Hematopoietic multipotent progenitor cell treated with erythropoietin and hydrocortisone succinate and interleukin-3 and kit ligand, for 8 days (in vitro differentiated cells): ENCODE data around the gene CDH13.

Source experiments
- DNase-seq: peaks from one replicate; pipeline ENCODE4 v3.0.0-alpha.2; 2015

The CDH13 gene

GRCh38 chr16:82965808-82966207, 339.0 kb downstream of the CDH13 start:
- no peak for DNase-seq

GRCh38 chr16:82967424-82967823, 340.7 kb downstream of the CDH13 start:
- no peak for DNase-seq

DNA sequence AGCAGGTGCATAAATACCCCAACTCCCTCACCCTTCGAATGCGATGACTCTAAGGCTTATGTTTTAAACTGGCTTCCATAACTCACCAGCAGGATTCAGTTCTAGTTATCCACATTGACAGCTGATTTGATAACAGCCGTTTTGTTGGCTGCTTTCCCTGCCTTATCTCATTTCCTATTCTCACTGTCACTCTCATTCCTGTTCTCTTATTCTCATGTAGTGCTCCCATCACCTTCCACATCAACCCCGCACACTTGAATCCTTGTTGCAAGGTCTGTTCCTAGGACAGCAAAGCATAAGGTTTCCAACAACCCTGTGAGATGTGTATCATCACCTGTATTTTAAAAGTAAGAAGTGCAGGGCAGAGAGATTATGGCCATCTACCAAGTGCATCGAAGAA, 344.4 kb downstream of the CDH13 start:
- DNase-seq: no peak

DNA sequence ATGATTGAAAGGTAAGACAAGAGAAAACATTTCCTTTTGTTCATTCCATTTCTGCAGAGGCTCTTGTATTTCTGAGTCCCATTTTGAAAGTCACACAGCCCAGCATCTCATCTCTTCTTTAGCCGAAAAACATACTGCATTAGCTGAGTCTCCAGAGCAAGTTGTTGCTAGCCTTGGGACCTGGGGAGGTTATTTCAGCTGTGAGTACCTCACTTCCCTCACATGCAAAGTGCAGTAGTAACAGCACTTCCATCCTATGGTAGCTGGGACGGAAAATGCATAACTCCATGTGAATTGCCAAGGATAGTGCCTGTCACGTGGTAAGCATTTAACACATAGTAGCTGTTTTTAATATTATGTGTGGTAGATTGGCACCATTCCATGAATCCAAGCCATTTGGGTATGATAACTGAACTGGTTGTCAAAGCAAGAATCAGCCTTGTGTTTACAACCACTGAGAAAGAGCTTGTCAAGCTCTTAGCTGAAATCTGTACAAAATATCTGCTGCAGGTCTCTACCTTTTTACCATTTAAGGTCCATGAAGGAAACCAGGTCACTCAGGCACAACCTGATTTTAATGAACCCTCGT, 345.7 kb downstream of the CDH13 start:
- DNase-seq: no peak

DNA sequence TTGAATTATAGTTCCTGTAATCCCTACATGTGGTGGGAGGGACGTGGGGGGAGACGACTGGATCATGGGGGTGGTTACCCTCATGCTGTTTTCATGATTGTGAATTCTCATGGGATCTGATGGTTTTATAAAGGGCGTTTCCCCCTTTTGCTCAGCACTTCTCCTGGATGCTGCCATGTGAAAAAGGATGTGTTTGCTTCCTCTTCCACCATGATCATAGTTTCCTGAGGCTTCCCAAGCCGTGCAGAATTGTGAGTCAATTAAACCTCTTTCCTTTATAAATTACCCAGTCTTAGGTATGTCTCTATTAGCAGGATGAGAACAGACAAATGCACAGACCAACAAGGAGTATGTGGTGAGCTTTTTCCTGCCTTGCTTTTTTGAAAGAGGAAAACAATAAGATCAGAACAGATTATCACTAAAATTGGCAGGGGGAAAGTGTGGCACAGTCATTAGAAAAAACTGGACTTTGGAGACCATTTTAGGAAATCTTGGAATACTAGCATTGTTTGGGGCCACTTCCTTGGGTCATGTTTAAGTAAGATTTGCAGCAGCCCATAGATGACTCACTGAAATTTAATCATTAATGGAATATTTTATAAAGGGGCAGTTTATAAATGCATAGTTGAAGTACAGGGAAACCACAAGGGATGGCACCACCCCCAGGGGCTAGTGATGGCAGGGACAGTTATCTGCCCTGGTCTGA, 352.8 kb downstream of the CDH13 start:
- no peak for DNase-seq

DNA sequence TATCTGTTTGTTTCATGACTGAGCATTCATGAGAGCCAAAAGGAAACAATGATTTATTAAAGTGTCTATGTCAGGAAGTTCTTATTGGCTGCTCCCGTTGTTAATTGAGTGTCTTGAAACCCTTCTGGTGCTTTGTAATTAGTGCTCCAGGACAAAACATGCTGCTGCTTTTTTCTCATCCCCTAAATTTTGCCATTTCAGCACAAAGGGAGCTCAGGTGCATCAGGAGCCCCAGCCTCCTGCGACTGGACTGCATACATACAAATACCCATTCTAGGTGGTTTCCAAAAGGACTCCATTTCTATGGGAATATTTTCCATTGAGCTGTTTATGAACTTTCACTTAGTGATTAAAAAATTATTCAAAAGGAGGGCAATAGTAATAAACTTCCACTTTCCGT, 354.0 kb downstream of the CDH13 start:
- DNase-seq: no peak

DNA sequence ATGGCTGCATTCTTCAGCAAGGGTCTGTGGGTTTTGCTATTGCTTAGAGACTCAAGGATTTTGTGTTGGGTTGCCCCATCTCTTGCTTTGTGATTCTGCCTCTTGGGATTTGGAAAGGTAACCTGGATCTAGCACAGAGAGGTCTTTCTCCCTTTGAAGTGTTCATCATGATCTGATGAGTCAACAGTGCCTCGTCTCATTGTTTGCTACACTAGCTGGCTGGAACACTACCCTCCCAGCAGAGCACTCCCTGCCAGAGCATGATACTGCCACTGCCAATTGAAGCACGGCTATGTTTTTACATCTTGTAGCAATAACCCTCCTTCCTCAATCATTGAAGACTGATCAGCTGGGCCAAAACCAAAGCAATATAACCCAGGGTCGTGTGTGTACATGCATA, 361.0 kb downstream of the CDH13 start:
- no peak for DNase-seq

GRCh38 chr16:82990155-82990554, 363.4 kb downstream of the CDH13 start:
- DNase-seq: no peak

DNA sequence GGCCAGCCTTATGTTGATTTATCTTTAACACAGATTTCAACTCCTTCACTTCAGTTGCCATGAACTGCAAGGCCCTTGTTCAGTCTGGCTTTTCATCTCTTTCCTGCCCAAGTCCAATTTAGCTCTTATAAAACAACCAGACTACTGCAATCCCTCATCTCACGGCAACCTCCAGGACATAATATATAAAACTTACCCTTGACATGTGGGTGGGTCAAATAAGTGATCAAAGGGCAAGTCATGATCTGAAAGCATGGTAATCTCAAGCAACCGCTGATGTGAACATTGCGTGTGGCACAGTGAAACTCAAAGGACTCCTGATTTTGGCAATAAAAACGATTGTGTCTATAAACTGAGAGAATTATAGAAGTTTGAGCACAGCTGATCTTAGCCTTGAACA, 364.6 kb downstream of the CDH13 start:
- DNase-seq: no peak

GRCh38 chr16:82991966-82992675, 365.4 kb downstream of the CDH13 start:
- DNase-seq: no peak

DNA sequence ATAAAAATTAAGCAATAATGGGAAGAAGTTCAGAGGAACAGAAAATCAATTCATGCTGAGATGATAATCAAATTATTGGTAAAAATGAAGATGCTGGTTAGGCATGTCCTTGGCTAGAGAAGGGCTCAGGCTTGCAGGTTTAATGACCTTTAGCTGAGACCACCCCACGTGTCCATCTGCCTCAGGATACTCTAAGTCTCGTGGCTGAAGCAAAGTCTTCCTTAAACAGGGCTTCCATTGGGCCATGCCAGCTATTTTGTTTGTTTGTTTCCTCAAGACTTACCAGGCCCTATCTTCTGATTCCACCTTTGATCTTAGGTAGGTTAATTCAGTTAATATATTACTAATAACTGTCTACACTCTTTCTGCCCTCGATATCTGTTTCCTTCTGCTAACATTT, 366.0 kb downstream of the CDH13 start:
- DNase-seq: no peak

- no peak for DNase-seq
Measured at GRCh38 chr16:82993415-82993814, 366.6 kb downstream of the CDH13 start.

DNA sequence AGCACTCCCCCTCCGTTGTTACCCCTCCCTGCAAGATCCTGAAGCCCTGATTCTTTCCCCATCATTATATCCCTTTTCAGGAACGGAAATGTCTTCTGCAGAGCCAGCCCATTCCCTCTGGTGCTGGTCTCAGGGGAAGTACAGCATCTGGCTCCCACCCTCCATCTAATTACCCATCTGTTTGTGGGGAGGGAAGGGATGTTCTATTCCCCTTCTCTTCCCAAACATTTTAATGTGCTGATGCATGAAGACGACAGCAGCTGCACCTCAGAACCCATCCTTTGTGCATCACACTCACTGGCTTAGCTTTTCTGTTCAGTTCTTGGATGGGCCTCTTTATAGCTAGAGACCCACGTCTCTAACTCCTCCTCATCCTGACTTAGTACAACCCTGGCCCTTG, 367.2 kb downstream of the CDH13 start:
- DNase-seq: no peak

GRCh38 chr16:82995286-82995923, 368.6 kb downstream of the CDH13 start:
- no peak for DNase-seq

DNA sequence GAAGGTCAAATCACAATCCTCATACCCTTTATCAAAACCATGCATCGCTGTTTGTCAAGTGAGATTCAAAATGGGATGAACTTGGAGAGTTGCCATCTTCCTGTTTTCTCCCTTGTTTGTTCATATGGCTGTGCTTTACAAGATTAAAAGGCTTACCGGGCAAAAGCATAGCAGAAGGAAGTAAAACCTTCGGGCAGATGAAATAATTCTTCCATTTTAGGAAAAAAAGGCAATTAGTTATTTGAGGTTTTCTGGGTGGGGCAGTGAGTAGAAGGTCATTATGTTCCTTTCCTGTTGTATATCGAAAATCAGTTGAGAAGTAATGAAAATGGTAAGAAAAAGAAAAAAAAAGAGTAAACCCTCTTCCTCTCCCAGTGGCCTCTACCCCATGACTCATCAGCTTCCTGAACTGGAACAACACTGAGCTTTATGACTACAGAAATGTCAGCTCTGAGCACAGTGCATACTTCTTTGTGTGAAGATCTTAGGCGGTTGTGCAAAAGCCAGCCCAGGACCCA, 369.2 kb downstream of the CDH13 start:
- DNase-seq: no peak

GRCh38 chr16:82996814-82997213, 370.0 kb downstream of the CDH13 start:
- no peak for DNase-seq

DNA sequence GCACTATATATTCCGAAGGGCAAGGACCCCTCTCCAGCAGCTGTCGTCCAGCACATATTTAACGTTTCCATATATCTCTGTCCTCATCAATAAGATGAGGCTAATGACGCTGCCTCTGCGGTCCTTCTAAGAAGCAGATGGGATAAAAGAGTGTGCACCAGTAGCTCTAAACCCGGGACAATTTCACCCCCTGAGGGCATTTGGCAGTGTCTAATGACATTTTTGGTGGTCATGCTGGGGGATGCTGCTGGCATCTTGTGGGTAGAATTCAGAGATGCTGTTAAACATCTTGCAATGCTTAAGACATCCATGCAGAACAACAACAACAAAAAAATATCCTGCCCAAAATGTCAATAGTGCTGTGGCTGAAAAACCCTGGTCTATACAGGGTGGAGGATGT, 372.9 kb downstream of the CDH13 start:
- DNase-seq: no peak

DNA sequence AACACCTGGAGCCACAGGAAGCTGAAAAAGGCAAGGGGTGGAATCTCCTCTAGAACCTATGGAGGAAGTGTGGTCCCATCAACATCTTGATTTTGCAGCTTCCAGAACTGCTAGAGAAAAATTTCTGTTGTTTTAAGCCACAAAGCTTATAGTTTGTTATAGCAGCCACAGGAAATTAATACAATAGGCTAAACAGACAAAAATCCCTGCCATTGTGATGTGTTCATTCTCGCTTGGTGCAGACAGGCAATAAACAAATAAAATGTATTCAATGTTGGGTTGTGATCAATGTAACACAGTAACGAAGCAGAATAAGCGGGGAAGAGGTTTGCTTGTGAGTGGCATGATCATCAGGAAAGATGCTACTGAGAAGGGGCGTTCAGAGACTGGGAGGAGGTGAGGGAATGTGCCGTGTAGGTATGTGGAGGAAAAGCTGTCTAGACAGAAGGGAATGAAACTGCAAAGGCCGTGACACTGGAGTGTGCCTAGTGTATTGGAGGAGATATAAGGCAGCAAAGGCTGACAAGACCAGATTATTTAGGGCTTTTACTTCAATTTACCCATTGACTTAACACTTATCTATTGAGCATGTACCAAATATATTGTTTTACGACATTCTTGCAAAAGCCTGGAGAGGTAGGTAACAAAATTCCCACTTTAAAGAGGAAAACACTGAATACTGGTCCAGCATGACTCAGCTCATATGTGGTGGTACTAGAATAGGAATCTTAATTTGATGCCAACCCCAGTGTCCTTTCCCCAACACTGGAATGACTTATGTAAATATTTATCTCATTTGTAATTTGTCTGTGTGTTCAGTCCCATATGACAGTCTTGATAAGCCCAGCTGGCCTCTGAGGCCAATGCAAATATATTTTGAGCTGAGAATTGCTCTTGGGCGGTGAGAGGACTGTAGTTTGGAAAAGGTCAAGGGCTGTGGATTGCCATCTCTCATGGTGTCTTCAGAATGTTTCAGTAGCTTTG, 375.9 kb downstream of the CDH13 start:
- no peak for DNase-seq

DNA sequence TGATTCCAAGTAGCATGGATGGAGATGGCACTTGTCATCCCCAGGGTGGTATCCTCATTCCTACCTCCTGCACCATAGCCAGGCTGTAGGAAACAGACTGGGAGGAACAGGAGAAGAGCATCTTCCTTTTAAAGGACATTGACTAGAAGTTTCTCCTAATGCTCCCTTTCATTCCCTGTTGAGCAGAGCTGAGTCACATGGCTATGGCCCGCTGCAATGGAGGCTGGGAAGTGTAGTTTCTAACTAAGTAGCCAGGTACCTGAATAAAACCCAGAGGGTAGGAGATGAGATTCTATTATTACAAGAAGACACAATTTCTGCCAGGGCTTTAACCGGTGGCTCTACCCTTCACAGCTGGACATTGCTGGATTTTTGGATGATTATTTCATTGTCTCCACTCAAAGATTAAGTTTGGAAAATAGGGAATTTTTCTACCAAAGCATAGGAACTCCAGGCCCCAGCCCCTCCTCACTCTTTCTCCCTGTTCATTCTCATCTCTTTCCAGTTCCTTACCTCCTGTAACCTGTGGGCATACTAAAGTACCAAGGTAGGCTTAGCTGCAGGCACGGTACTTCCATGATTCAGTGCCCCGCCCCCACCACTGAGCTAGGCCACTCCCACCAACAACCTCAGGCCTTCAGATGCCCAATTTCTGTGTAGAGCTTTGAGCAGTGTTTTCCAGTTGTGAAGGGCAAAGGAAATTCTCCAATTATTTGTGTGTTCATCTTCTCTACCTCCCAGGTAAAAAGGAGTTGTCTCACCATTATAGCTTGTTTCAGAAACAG, 378.3 kb downstream of the CDH13 start:
- no peak for DNase-seq

- no peak for DNase-seq
Measured at GRCh38 chr16:83005653-83006160, 378.9 kb downstream of the CDH13 start.
